RWPE1 (cell line): Measurements from ENCODE around the gene MMP25.

ENCODE experiments used
- CTCF ChIA-PET: fragments of 350-600 bp; sonication (Branson Sonifier 250); formaldehyde crosslinking; extraction: SDS; loops from one replicate; lab custom pipeline; 2021; lab: Yijun Ruan, JAX
- POLR2A ChIA-PET: fragments of 400-600 bp; formaldehyde crosslinking; extraction: SDS; loops from one replicate; lab custom pipeline; 2020; ENCODE audit warnings: antibody characterized with exemption; ENCODE audit not compliant: low non-redundant PET; lab: Yijun Ruan, JAX
- DNase-seq: peaks from one replicate; pipeline ENCODE4 v3.0.0; 2012; ENCODE audit warnings: low spot score
- H3K27ac ChIP-seq: fragments of 450-650 bp; 2 replicates; pipeline ENCODE4 v1.5.1; 2017
- TF ChIP-seq, protein P1 (sequence below): fragments of 450-650 bp; conservative IDR thresholded peaks from 2 replicates; pipeline ENCODE4 v1.5.1; 2017; ENCODE audit warnings: low read depth, mild to moderate bottlenecking

Gene MMP25

DNA sequence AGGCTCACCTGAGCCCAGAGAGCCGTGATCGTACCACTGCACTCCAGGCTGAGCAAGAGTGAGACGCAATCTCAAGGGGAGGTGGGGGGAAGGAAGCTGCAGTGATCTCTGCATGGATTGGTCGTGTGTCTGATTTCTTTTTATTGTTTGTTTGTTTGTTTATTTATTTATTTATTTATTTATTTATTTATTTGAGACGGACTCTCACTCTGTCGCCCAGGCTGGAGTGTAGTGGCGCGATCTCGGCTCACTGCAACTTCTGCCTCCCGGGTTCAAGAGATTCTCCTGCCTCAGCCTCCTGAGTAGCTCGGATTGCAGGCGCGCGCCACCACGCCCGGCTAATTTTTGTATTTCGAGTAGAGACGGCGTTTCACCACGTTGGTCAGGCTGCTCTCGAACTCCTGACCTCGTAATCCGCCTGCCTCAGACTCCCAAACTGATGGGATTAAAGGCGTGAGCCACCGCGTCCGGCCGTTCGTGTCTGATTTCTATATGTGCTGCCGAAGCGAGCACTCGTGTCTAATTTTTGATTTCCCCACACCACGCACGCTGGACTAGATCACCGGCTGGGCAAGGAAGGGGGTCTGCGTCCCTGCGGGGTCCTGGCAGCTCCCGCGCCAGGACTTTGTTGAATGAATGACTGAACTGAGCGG lies 26.6 kb upstream of the MMP25 start:
- H3K27ac ChIP-seq, result peak overlapping the region; percentile 99
- ChIA-PET POLR2A (interaction anchor here (1.2 to 5.0 kb wide), 3 partner anchors 9 to 21 kb away, joined by 3 to 49 read pairs (median 48); no protein-coding TSS in a partner anchor), CTCF (interaction anchor here (0.6 to 2.6 kb wide), 4 partner anchors 11 to 49 kb away, joined by 3 to 13 read pairs (median 8); no protein-coding TSS in a partner anchor)
- TF ChIP-seq, protein P1, sequence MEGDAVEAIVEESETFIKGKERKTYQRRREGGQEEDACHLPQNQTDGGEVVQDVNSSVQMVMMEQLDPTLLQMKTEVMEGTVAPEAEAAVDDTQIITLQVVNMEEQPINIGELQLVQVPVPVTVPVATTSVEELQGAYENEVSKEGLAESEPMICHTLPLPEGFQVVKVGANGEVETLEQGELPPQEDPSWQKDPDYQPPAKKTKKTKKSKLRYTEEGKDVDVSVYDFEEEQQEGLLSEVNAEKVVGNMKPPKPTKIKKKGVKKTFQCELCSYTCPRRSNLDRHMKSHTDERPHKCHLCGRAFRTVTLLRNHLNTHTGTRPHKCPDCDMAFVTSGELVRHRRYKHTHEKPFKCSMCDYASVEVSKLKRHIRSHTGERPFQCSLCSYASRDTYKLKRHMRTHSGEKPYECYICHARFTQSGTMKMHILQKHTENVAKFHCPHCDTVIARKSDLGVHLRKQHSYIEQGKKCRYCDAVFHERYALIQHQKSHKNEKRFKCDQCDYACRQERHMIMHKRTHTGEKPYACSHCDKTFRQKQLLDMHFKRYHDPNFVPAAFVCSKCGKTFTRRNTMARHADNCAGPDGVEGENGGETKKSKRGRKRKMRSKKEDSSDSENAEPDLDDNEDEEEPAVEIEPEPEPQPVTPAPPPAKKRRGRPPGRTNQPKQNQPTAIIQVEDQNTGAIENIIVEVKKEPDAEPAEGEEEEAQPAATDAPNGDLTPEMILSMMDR, result no peak
- DNase-seq, result no peak

DNA sequence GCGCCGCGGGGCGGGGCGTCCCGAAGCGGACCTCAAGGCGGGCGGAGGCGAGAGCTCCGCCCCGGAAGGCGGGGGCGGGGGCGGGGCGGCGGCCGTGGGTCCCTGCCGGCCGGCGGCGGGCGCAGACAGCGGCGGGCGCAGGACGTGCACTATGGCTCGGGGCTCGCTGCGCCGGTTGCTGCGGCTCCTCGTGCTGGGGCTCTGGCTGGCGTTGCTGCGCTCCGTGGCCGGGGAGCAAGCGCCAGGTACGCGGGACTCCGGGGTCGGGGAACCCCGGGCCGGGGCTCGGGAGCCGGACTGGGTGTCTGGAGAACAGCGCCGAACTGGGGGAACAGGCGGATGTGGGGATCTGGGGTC lies 26.1 kb upstream of the MMP25 start, which contains the start of gene TNFRSF12A:
Gene TNFRSF12A, plus strand, starts transcription at position 122 of the 357 bp plus-strand sequence. Its CDS starts 30 bp downstream, at position 152.
- DNase-seq, result peak; percentile 75
- TF ChIP-seq, protein P1, result no peak
- peak within 1 kb of the TSS; percentile 99 for H3K27ac ChIP-seq
- CTCF ChIA-PET, result interaction anchor here (1.3 to 2.6 kb wide), 4 partner anchors 11 to 110 kb away, joined by 3 to 13 read pairs (median 8); no protein-coding TSS in a partner anchor
- POLR2A ChIA-PET, result interaction anchor here (0.6 to 5.0 kb wide), 6 partner anchors 9 to 28 kb away, joined by 3 to 49 read pairs (median 7); no protein-coding TSS in a partner anchor

GRCh38 chr16:3020604-3021448 lies 25.5 kb upstream of the MMP25 start:
- H3K27ac ChIP-seq, result peak overlapping the region; percentile 99
- ChIA-PET CTCF (interaction anchor here (0.8 to 2.6 kb wide), 6 partner anchors 9 to 109 kb away, joined by 3 to 13 read pairs (median 5); no protein-coding TSS in a partner anchor), POLR2A (interaction anchor here (0.5 to 5.0 kb wide), 12 partner anchors 10 to 573 kb away, joined by 3 to 49 read pairs (median 6); partner anchors contain the start of gene KCTD5)
- TF ChIP-seq, protein P1, result no peak
- peak; percentile 91 for DNase-seq

DNA sequence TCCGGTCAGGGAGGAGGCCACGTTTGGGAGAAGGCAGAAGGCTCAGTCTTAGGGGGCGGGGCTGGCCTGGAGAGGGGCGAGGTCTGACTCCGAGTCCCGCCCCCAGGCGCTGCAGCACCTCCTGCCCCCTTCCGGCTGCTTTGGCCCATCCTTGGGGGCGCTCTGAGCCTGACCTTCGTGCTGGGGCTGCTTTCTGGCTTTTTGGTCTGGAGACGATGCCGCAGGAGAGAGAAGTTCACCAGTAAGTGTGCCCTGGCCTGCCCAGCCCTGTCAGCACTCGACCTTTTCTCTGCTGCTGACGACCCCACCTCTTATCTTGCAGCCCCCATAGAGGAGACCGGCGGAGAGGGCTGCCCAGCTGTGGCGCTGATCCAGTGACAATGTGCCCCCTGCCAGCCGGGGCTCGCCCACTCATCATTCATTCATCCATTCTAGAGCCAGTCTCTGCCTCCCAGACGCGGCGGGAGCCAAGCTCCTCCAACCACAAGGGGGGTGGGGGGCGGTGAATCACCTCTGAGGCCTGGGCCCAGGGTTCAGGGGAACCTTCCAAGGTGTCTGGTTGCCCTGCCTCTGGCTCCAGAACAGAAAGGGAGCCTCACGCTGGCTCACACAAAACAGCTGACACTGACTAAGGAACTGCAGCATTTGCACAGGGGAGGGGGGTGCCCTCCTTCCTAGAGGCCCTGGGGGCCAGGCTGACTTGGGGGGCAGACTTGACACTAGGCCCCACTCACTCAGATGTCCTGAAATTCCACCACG lies 24.7 kb upstream of the MMP25 start:
- ChIA-PET POLR2A (interaction anchor here (0.5 to 5.0 kb wide), 10 partner anchors 9 to 574 kb away, joined by 3 to 49 read pairs (median 7); partner anchors contain the start of gene KCTD5), CTCF (interaction anchor here (0.6 to 2.6 kb wide), 7 partner anchors 9 to 108 kb away, joined by 3 to 13 read pairs (median 4); no protein-coding TSS in a partner anchor)
- H3K27ac ChIP-seq, result peak overlapping the region; percentile 99
- peak; percentile 68 for DNase-seq
- TF ChIP-seq, protein P1, result peak; percentile 17

GRCh38 chr16:3022208-3022683 lies 24.1 kb upstream of the MMP25 start:
- CTCF ChIA-PET, result interaction anchor here (0.6 to 2.6 kb wide), 4 partner anchors 9 to 19 kb away, joined by 4 to 13 read pairs (median 8); no protein-coding TSS in a partner anchor
- TF ChIP-seq, protein P1, result no peak
- peak overlapping the region; percentile 99 for H3K27ac ChIP-seq
- POLR2A ChIA-PET, result interaction anchor here (0.5 to 5.0 kb wide), 5 partner anchors 11 to 40 kb away, joined by 3 to 49 read pairs (median 10); no protein-coding TSS in a partner anchor
- peak; percentile 89 for DNase-seq
